Brain microvascular endothelial cell (primary cell): ENCODE data around the gene SPTY2D1.

Experiments
- DNase-seq: peaks from one replicate; pipeline ENCODE4 v3.0.0-alpha.2; 2020
- H3K27ac ChIP-seq: fragments of 250-450 bp; sonication (Bioruptor Pico); 2 replicates; pipeline ENCODE4 v1.5.1; 2020; ENCODE audit warnings: mild to moderate bottlenecking, moderate library complexity
- H3K27me3 ChIP-seq: fragments of 250-450 bp; sonication (Bioruptor Pico); replicated peaks from 2 replicates; pipeline ENCODE4 v1.5.1; 2020; ENCODE audit warnings: mild to moderate bottlenecking
- H3K36me3 ChIP-seq: fragments of 250-450 bp; sonication (Bioruptor Pico); replicated peaks from 2 replicates; pipeline ENCODE4 v1.5.1; 2020; ENCODE audit warnings: mild to moderate bottlenecking
- H3K4me3 ChIP-seq: 2 replicates; pipeline ENCODE4 v1.5.1; 2011; ENCODE audit warnings: low read depth, mild to moderate bottlenecking, control low read depth, low read length, moderate library complexity
- in situ Hi-C: cut with HindIII; loops from 2 replicates; pipeline ENCODE4 v1.10.0; 2017; ENCODE audit warnings: low sequenced_read_pairs, low pct_ligation_motif_present
- TF ChIP-seq, protein P1 (sequence below): IDR thresholded peaks from 2 replicates; pipeline ENCODE4 v1.5.1; 2011; ENCODE audit warnings: low read depth, mild to moderate bottlenecking, moderate library complexity, low read length, control low read depth, inconsistent platforms; ENCODE audit errors: missing control alignments

SPTY2D1 gene

DNA sequence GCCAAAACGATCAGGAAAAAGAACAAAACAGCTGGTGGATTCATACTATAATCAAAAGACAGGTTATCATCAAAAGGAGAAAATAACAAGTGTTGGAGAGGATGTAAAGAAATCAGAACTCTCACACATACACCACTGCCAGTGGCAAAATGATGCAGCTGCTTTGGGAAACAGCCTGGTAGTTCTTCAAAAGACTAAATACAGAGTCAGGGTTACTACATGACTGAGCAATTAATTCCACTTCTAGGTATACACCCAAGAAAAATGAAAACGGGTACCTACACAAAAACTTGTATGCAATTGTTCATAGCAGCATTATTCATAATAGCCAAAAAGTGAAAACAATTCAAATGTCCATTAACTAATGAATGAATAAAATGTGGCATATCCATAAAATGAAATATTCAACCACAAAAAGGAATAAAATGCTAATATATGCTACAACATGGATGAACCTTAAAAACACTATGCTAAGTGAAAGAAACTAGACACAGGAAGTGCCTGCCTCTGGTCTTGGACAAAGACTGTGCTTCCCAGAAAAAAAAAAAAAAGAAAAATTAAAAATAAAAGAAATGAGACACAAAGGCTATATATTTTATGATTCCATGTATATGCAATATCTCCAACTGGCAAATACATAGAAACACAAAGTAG, 53.9 kb downstream of the SPTY2D1 start:
- TF ChIP-seq, protein P1, sequence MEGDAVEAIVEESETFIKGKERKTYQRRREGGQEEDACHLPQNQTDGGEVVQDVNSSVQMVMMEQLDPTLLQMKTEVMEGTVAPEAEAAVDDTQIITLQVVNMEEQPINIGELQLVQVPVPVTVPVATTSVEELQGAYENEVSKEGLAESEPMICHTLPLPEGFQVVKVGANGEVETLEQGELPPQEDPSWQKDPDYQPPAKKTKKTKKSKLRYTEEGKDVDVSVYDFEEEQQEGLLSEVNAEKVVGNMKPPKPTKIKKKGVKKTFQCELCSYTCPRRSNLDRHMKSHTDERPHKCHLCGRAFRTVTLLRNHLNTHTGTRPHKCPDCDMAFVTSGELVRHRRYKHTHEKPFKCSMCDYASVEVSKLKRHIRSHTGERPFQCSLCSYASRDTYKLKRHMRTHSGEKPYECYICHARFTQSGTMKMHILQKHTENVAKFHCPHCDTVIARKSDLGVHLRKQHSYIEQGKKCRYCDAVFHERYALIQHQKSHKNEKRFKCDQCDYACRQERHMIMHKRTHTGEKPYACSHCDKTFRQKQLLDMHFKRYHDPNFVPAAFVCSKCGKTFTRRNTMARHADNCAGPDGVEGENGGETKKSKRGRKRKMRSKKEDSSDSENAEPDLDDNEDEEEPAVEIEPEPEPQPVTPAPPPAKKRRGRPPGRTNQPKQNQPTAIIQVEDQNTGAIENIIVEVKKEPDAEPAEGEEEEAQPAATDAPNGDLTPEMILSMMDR, result no peak
- DNase-seq, result no peak
- Histone ChIP-seq H3K4me3 (no peak overlapping the region), H3K27ac (no peak overlapping the region), H3K27me3 (no peaks in the 10 kb centered on the region), H3K36me3 (peaks cover 7% of the 10 kb centered on the region)
- in situ Hi-C loops, result no loop called here

DNA sequence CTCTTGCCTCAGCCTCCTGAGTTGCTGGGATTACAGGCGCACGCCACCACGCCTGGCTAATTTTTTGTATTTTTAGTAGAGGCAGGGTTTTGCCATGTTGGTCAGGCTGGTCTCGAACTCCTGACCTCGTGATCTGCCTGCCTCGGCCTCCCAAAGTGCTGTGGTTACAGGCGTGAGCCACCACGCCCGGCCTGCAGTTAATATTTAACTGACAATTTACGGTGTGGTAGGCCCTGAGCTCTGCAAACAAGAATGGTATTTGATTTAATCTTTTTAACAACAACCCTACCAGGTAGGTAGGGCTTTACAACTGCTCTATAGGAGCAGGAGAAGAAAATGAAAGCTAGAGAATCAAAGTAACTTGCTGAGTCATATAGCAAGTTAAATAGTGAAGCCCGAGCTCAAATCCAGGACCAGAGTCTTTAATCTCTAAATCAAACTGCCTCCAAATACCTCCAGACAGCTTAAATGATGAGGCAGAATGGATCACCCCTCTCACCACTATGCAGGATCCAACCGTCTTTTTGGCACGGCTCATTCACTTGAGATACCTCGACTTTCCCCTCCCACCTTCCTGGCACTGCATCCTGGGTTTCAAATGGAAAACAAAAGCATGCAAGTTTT, 55.1 kb downstream of the SPTY2D1 start:
- peaks cover 10% of the 10 kb centered on the region for H3K36me3 ChIP-seq
- in situ Hi-C loops, result no loop called here
- TF ChIP-seq, protein P1, result no peak

DNA sequence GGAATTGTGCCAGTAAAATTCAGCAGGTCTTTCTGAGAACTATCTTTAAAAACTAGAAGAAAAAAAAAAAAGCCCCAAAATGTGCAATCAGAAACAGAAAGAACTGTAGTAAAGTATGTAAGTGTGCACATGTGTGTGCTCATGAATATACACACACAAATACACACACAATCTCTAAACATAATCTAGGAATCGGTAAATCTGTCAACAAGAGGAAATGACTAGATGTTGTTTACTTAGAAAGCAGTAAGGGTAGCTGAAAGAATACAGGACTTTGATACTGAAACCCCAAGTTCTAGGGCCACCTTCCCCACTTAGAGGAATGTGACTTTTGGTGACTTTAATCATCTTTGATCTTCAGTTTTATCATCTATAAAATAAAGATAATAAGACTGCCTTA, 58.8 kb downstream of the SPTY2D1 start:
- TF ChIP-seq, protein P1, result no peak
- H3K36me3 ChIP-seq, result peaks cover 23% of the 10 kb centered on the region
- H3K27me3 ChIP-seq, result no peaks in the 10 kb centered on the region
- no peak for DNase-seq
- H3K4me3 ChIP-seq, result no peak overlapping the region
- no peak overlapping the region for H3K27ac ChIP-seq
- in situ Hi-C loops, result no loop called here

More for the DNA sequence above, 55.1 kb downstream of the SPTY2D1 start:
- no peak for DNase-seq
- no peak overlapping the region for H3K4me3 ChIP-seq
- no peaks in the 10 kb centered on the region for H3K27me3 ChIP-seq
- no peak overlapping the region for H3K27ac ChIP-seq

DNA sequence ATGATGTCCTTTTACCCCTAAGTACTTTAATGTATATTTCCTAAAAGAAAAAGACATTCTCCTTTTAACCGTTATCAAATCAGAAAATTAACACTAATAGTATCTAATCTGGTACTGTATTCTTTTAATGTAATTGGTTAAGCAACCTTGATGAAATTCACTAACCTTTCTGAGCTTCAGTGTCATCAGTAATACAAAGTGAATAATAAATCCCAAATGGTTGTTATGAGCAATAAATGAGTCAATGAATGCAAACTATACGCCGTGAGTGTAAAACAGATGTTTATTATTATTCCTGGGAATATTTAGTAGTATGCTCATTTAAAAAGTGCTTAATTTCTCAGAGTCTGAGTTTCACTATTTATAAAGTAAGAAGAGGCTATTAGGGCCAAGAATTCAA, 67.1 kb downstream of the SPTY2D1 start:
- Histone ChIP-seq H3K27ac (no peak overlapping the region), H3K36me3 (peaks cover 14% of the 10 kb centered on the region), H3K4me3 (no peak overlapping the region), H3K27me3 (no peaks in the 10 kb centered on the region)
- in situ Hi-C loops, result no loop called here
- TF ChIP-seq, protein P1, result no peak
- no peak for DNase-seq

DNA sequence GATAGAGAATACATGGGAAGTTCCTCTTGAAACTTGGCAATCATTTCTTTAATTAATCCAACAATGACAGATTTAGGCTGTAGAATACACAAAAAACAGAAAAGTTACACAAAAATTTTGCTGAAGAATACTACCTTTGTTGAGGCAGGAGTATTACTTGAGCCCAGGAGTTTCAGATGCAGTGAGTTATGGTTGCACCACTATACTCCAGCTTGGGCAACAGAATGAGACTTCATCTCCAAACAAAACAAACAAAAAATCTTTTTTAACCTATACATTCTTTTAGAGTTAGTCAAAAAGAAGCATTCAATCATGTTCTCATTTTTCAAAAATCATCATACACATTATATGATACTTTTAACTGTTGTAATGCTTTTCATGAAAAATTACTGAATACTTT, 67.7 kb downstream of the SPTY2D1 start:
- TF ChIP-seq, protein P1, result no peak
- Histone ChIP-seq H3K27me3 (no peaks in the 10 kb centered on the region), H3K27ac (no peak overlapping the region), H3K36me3 (peaks cover 11% of the 10 kb centered on the region), H3K4me3 (no peak overlapping the region)
- DNase-seq, result no peak
- in situ Hi-C loops, result no loop called here
